Measurements from ENCODE around the gene SLC38A3. TPM values are rescaled to one million over a fixed set of nuclear protein-coding genes. Genes with fewer than 3 reads are reported as not detected.

SLC38A3 gene
- total and polyA plus RNA-seq, 2 experiments from 2014 or later = 0.28 to 1.3 TPM

GRCh38 chr3:50235716-50236483 is 30.8 kb downstream of the SLC38A3 start, which contains the start of gene GNAI2:
Gene GNAI2, plus strand, starts transcription at chr3:50236204. Its CDS starts 132 bp downstream, at chr3:50236336.
- Mint-ChIP-seq H3K27ac (peak within 1 kb of the TSS; percentile 93), H3K4me1 (peaks cover 47% of the 10 kb centered on the region), H3K9me3 (no peaks in the 10 kb centered on the region), H3K4me3 (peak within 1 kb of the TSS; percentile 97), H3K36me3 (ENCODE audit: low read depth) (no peaks in the 10 kb centered on the region; the same call in 2 of the 3 replicates), H3K27me3 (ENCODE audit: insufficient read depth, low read depth, poor library complexity) (peaks cover 13% of the 10 kb centered on the region)
- H4K20me1 ChIP-seq (replicated peaks; ENCODE audit: insufficient read depth) = peaks cover 30% of the 10 kb centered on the region; the same call in 1 of the 2 replicates
- H3K79me2 ChIP-seq (replicated peaks; ENCODE audit: insufficient read depth) = peaks cover 48% of the 10 kb centered on the region
- peaks cover 35% of the 10 kb centered on the region for H3F3A ChIP-seq (replicated peaks; ENCODE audit: low read depth)
- H3K4me2 ChIP-seq = peak within 1 kb of the TSS; percentile 84
- H3K27me3 ChIP-seq (ENCODE audit: insufficient read depth) = no peaks in the 10 kb centered on the region
- H3K4me1 ChIP-seq (ENCODE audit: insufficient read depth) = peaks cover 41% of the 10 kb centered on the region
- ATAC-seq (peak; percentile 81), DNase-seq (ENCODE audit: low spot score) (peak; percentile 99)
- peak within 1 kb of the TSS; percentile 90 for H3K27ac ChIP-seq (ENCODE audit: low read depth)
- no peaks in the 10 kb centered on the region for H3K9me2 ChIP-seq (ENCODE audit: insufficient read depth)
- H3K4me3 ChIP-seq = peak within 1 kb of the TSS; percentile 90
- no peaks in the 10 kb centered on the region for H3K36me3 ChIP-seq (ENCODE audit: insufficient read depth)
- TF ChIP-seq CREB1 (CRISPR knock-in tag; IDR thresholded peaks at IDR 0.05; ENCODE audit: low read depth) (0 out of 2 replicates have a peak, but pooled peaks have one; percentile 5), REST (IDR thresholded peaks at IDR 0.05; ENCODE audit: unreplicated experiment) (no peak), POLR2AphosphoS5 (IDR thresholded peaks at IDR 0.05; ENCODE audit: low read depth) (peak; percentile 93), CTCF (conservative IDR thresholded peaks at IDR 0.05; ENCODE audit: low read depth in 2 of 2) (no peak)
- H2AFZ ChIP-seq = no peak within 1 kb of the TSS

- peak overlapping the region; percentile 97 for H3K4me3 Mint-ChIP-seq
- peaks cover 52% of the 10 kb centered on the region for H3K4me1 Mint-ChIP-seq
- DNase-seq (ENCODE audit: low spot score) = no peak
- Histone ChIP-seq H3K4me2 (peak overlapping the region; percentile 84), H3K4me1 (ENCODE audit: insufficient read depth) (peaks cover 47% of the 10 kb centered on the region), H3F3A (replicated peaks; ENCODE audit: low read depth) (peaks cover 35% of the 10 kb centered on the region), H3K27me3 (ENCODE audit: insufficient read depth) (no peaks in the 10 kb centered on the region), H3K4me3 (peak overlapping the region; percentile 90), H3K36me3 (ENCODE audit: insufficient read depth) (no peaks in the 10 kb centered on the region), H2AFZ (no peak overlapping the region), H3K9me2 (ENCODE audit: insufficient read depth) (no peaks in the 10 kb centered on the region), H4K20me1 (replicated peaks; ENCODE audit: insufficient read depth) (peaks cover 32% of the 10 kb centered on the region), H3K27ac (ENCODE audit: low read depth) (peak overlapping the region; percentile 90), H3K79me2 (replicated peaks; ENCODE audit: insufficient read depth) (peaks cover 55% of the 10 kb centered on the region)
- H3K9me3 Mint-ChIP-seq = no peaks in the 10 kb centered on the region
- peak overlapping the region; percentile 93 for H3K27ac Mint-ChIP-seq
- no peak for ATAC-seq
- peaks cover 16% of the 10 kb centered on the region for H3K27me3 Mint-ChIP-seq (ENCODE audit: insufficient read depth, low read depth, poor library complexity)
- no peaks in the 10 kb centered on the region; the same call in 2 of the 3 replicates for H3K36me3 Mint-ChIP-seq (ENCODE audit: low read depth)
- TF ChIP-seq STAT1 (IDR thresholded peaks at IDR 0.05; ENCODE audit: unreplicated experiment) (no peak), EZH2 (IDR thresholded peaks at IDR 0.05; ENCODE audit: low read depth, unreplicated experiment) (no peak), EZH2phosphoT487 (IDR thresholded peaks at IDR 0.05; ENCODE audit: unreplicated experiment) (no peak), CTCF (conservative IDR thresholded peaks at IDR 0.05; ENCODE audit: low read depth in 2 of 2) (no peak)
These were observed 31.5 kb downstream of the SLC38A3 start for GRCh38 chr3:50236484-50237132.

Measured in GM23338 (cell line).